Loucy (cell line): ENCODE measurements around the gene CCDC92.
"Not testable (repeated sequence)": the region's sequence is repeated elsewhere in the genome, so short reads cannot be mapped to it uniquely, and the experiment has no call there.

Experiments
- H2AFZ ChIP-seq: fragments of 200-600 bp; sonication (generic); 2 replicates; pipeline ENCODE4 v1.6.0; 2016; ENCODE audit warnings: antibody characterized with exemption, mild to moderate bottlenecking, low read length, moderate library complexity
- H3F3A ChIP-seq: fragments of 200-600 bp; 2 replicates; pipeline ENCODE4 v1.6.0; 2016; ENCODE audit warnings: antibody characterized with exemption, low read depth, mild to moderate bottlenecking
- H3K27me3 ChIP-seq: fragments of 200-600 bp; sonication (generic); 2 replicates; pipeline ENCODE4 v1.6.1; 2014; ENCODE audit warnings: low read length, mild to moderate bottlenecking; ENCODE audit not compliant: insufficient read depth, poor library complexity, severe bottlenecking
- H3K36me3 ChIP-seq: fragments of 200-600 bp; sonication (generic); 2 replicates; pipeline ENCODE4 v1.6.1; 2016; ENCODE audit warnings: low read length; ENCODE audit not compliant: insufficient read depth
- H3K4me1 ChIP-seq: fragments of 200-600 bp; sonication (generic); 2 replicates; pipeline ENCODE4 v1.5.1; 2014; ENCODE audit warnings: low read length, mild to moderate bottlenecking; ENCODE audit not compliant: insufficient read depth, poor library complexity, severe bottlenecking
- H3K4me2 ChIP-seq: fragments of 200-600 bp; sonication (generic); 2 replicates; pipeline ENCODE4 v1.6.0; 2014; ENCODE audit warnings: antibody characterized with exemption, low read length, low read depth, mild to moderate bottlenecking; ENCODE audit not compliant: poor library complexity, severe bottlenecking
- H3K4me3 ChIP-seq: fragments of 200-600 bp; sonication (generic); 2 replicates; pipeline ENCODE4 v1.5.1; 2014; ENCODE audit warnings: low read length, mild to moderate bottlenecking, mixed read lengths; ENCODE audit not compliant: poor library complexity, severe bottlenecking
- H3K79me2 ChIP-seq: fragments of 200-600 bp; sonication (generic); 2 replicates; pipeline ENCODE4 v1.6.1; 2014; ENCODE audit warnings: low read length; ENCODE audit not compliant: insufficient read depth
- H3K9ac ChIP-seq: fragments of 200-600 bp; sonication (generic); 2 replicates; pipeline ENCODE4 v1.6.0; 2014; ENCODE audit warnings: mild to moderate bottlenecking, low read depth, low read length, moderate library complexity; ENCODE audit not compliant: poor library complexity, severe bottlenecking
- H3K9me2 ChIP-seq: fragments of 200-600 bp; sonication (generic); replicated peaks from 2 replicates; pipeline ENCODE4 v1.6.1; 2016; ENCODE audit warnings: low read depth, low read length, mixed read lengths
- H3K9me3 ChIP-seq: fragments of 200-600 bp; sonication (generic); 2 replicates; pipeline ENCODE4 v1.6.1; 2014; ENCODE audit warnings: mild to moderate bottlenecking, antibody characterized with exemption, low read length, low read depth; ENCODE audit not compliant: insufficient read depth
- H4K20me1 ChIP-seq: fragments of 200-600 bp; sonication (generic); 2 replicates; pipeline ENCODE4 v1.6.0; 2014; ENCODE audit warnings: antibody characterized with exemption, low read length, mild to moderate bottlenecking; ENCODE audit not compliant: insufficient read depth, poor library complexity, severe bottlenecking
- CTCF ChIP-seq: fragments of 200-600 bp; sonication (generic); conservative IDR thresholded peaks from 2 replicates; pipeline ENCODE4 v1.5.1; 2014; ENCODE audit warnings: mild to moderate bottlenecking, antibody characterized with exemption, low read length
- EZH2phosphoT487 ChIP-seq: fragments of 200-600 bp; IDR thresholded peaks from 2 replicates; pipeline ENCODE4 v1.6.1; 2018; ENCODE audit warnings: antibody characterized with exemption, mild to moderate bottlenecking, moderate library complexity, borderline replicate concordance

Gene CCDC92

DNA sequence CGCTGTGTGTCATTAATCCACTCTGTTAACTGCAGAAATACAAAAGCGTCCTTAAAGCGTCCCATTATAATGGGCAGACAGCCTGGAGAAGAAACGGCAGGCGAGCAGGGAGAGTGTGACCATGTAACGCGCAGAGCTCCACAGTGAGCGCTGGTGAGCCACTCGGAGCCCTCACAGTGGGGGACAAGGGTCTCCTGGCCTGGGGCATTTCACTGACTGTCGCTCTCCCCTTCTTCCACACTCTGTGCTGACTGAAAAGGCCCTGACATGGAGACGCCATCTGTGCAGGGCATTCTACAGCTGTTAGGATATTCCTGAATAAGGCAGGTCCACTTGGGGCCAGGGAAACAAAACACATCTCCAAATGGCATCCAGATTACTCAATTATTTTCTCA, 24.2 kb downstream of the CCDC92 start:
- no peak overlapping the region for H3K4me2 ChIP-seq
- no peaks in the 10 kb centered on the region for H3K36me3 ChIP-seq
- no peaks in the 10 kb centered on the region for H4K20me1 ChIP-seq
- H3F3A ChIP-seq, result no peaks in the 10 kb centered on the region
- H3K4me3 ChIP-seq, result no peak overlapping the region
- H3K4me1 ChIP-seq, result no peaks in the 10 kb centered on the region
- no peaks in the 10 kb centered on the region for H3K9me2 ChIP-seq
- H2AFZ ChIP-seq, result no peak overlapping the region
- H3K27me3 ChIP-seq, result no peaks in the 10 kb centered on the region
- no peaks in the 10 kb centered on the region for H3K9me3 ChIP-seq
- no peaks in the 10 kb centered on the region for H3K79me2 ChIP-seq
- H3K9ac ChIP-seq, result no peak overlapping the region
- TF ChIP-seq CTCF, result no peak
- TF ChIP-seq EZH2phosphoT487, result no peak

DNA sequence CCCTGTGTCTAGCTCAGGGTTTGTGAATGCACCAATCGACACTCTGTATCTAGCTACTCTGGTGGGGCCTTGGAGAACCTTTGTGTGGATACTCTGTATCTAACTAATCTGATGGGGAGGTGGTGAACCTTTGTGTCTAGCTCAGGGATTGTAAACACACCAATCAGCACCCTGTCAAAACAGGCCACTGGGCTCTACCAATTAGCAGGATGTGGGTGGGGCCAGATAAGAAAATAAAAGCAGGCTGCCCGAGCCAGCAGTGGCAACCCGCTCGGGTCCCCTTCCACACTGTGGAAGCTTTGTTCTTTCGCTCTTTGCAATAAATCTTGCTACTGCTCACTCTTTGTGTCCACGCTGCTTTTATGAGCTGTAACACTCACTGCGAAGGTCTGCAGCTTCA, 25.1 kb downstream of the CCDC92 start:
- not testable (repeated sequence) for H3K4me2 ChIP-seq, H3K4me1 ChIP-seq, H3F3A ChIP-seq, H3K36me3 ChIP-seq, H3K9me3 ChIP-seq, H4K20me1 ChIP-seq, H3K9me2 ChIP-seq, H3K9ac ChIP-seq, H3K27me3 ChIP-seq, H2AFZ ChIP-seq, H3K4me3 ChIP-seq, H3K79me2 ChIP-seq

DNA sequence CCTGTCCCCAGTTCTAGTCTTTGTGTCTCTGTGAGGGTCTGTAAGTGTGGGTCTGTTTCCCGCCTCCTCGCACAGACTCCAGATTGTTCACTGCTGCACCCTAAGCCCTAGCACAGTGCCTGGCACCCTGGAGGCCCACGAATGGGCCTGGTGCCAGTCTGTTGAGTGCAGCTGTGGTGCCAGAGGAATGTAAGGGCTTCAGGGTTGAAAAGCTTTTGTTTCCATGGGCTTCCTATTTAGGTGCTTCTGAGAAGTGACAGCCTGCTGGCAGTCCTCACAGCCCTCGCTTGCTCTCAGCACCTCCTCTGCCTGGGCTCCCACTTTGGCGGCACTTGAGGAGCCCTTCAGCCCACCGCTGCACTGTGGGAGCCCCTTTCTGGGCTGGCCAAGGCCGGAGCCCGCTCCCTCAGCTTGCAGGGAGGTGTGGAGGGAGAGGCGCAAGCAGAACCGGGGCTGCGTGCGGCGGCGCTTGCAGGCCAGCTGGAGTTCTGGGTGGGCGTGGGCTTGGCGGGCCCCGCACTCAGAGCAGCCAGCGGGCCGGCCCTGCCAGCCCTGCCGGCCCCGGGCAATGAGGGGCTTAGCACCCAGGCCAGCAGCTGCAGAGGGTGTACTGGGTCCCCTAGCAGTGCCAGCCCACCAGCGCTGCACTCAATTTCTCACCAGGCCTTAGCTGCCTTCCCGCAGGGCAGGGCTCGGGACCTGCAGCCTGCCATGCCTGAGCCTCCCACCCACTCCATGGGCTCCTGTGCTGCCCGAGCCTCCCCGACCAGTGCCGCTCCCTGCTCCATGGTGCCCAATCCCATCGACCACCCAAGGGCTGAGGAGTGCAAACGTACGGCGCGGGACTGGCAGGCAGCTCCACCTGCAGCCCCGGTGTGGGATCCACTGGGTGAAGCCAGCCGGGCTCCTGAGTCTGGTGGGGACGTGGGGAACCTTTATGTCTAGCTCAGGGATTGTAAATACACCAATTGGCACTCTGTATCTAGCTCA, 25.8 kb downstream of the CCDC92 start:
- H3K36me3 ChIP-seq, H3K9ac ChIP-seq: not testable (repeated sequence)

GRCh38 chr12:123946152-123946515, 26.5 kb downstream of the CCDC92 start:
- Histone ChIP-seq H3K9me2 (no peaks in the 10 kb centered on the region), H3F3A (no peaks in the 10 kb centered on the region)

More for the DNA sequence above, 25.8 kb downstream of the CCDC92 start:
- not testable (repeated sequence) for H3K27me3 ChIP-seq, H3K4me1 ChIP-seq, H3K4me2 ChIP-seq, H3K79me2 ChIP-seq, H2AFZ ChIP-seq, H3K9me2 ChIP-seq, H3K9me3 ChIP-seq, H4K20me1 ChIP-seq, H3F3A ChIP-seq, H3K4me3 ChIP-seq

More at GRCh38 chr12:123946152-123946515, 26.5 kb downstream of the CCDC92 start:
- H3K9me3 ChIP-seq, result no peaks in the 10 kb centered on the region
- H3K4me3 ChIP-seq, result no peak overlapping the region
- no peaks in the 10 kb centered on the region for H3K36me3 ChIP-seq
- no peaks in the 10 kb centered on the region for H4K20me1 ChIP-seq
- TF ChIP-seq EZH2phosphoT487 (no peak), CTCF (no peak)
- H2AFZ ChIP-seq, result no peak overlapping the region
- no peaks in the 10 kb centered on the region for H3K27me3 ChIP-seq
- H3K4me1 ChIP-seq, result no peaks in the 10 kb centered on the region
- no peak overlapping the region for H3K4me2 ChIP-seq
- no peaks in the 10 kb centered on the region for H3K79me2 ChIP-seq
- H3K9ac ChIP-seq, result no peak overlapping the region
